Endothelial cell of umbilical vein (primary cell): ENCODE measurements around the gene STPG4. TPM values are rescaled to one million over a fixed set of nuclear protein-coding genes. Genes with fewer than 3 reads are reported as not detected.

ENCODE experiments used
- BruUV-seq: library from RNA; stranded (reverse); fragments of 400-500 nt; replicated peaks from 2 replicates; lab custom pipeline; 2021; lab: Mats Ljungman, UMichigan
- CTCF ChIA-PET: fragments of 300-600, 350-600 bp; sonication (Branson Sonifier 250); formaldehyde crosslinking; loops from one replicate; lab custom pipeline; 2021; ENCODE audit warnings: antibody characterized with exemption, inconsistent platforms; lab: Charles Lee
- POLR2A ChIA-PET: fragments of 300-600, 350-600 bp; sonication (Branson Sonifier 250); formaldehyde crosslinking; loops from one replicate; lab custom pipeline; 2021; ENCODE audit warnings: antibody characterized with exemption, inconsistent platforms; lab: Charles Lee
- DNase-seq: peaks from one replicate; pipeline ENCODE4 v3.0.0-alpha.2; 2011; ENCODE audit warnings: low read depth, low spot score
- FAIRE-seq: peaks from 2 replicates; lab custom pipeline; 2011; peaks lifted over from hg19 to GRCh38; lab: Jason Lieb, UNC
- H2AFZ ChIP-seq: 2 replicates; pipeline ENCODE4 v1.6.0; 2012; ENCODE audit warnings: low read depth, low read length, control low read depth, inconsistent platforms
- H3K27ac ChIP-seq: 2 replicates; pipeline ENCODE4 v1.5.1; 2011; ENCODE audit warnings: low read depth, mild to moderate bottlenecking, control low read depth, low read length, moderate library complexity; ENCODE audit not compliant: insufficient read depth
- H3K27me3 ChIP-seq, 2 experiments: 2 replicates each; pipeline versions ENCODE4 v1.6.0 to v1.6.1; 2011; ENCODE audit warnings: low read length in 2 of 2, mixed read lengths in 1 of 2; ENCODE audit not compliant: control insufficient read depth in 2 of 2, insufficient read depth in 2 of 2
- H3K36me3 ChIP-seq, 2 experiments: 2 replicates in 1 of 2; 3 replicates in 1 of 2; pipeline ENCODE4 v1.5.1; 2011; ENCODE audit warnings: low read length in 2 of 2, mild to moderate bottlenecking in 1 of 2, moderate library complexity in 1 of 2; ENCODE audit not compliant: control insufficient read depth in 2 of 2, insufficient read depth in 2 of 2; ENCODE audit errors: extremely low read depth in 1 of 2
- H3K4me1 ChIP-seq: 3 replicates; pipeline ENCODE4 v1.5.1; 2011; ENCODE audit warnings: mild to moderate bottlenecking, low read length; ENCODE audit not compliant: control insufficient read depth, insufficient read depth; ENCODE audit errors: extremely low read depth
- H3K4me2 ChIP-seq: 2 replicates; pipeline ENCODE4 v1.6.1; 2011; ENCODE audit warnings: low read length, control low read depth, mixed read lengths; ENCODE audit not compliant: insufficient read depth
- H3K4me3 ChIP-seq, 3 experiments: fragments of 200-600 bp in 1 of 3; sonication (generic), shearing (Covaris generic) in 1 of 3; replicated peaks in 1 of 3; 2 replicates each; pipeline ENCODE4 v1.5.1; 2011 to 2016; ENCODE audit warnings: control low read depth in 3 of 3, low read length in 3 of 3, mild to moderate bottlenecking in 2 of 3, inconsistent platforms in 1 of 3, low read depth in 1 of 3, moderate library complexity in 1 of 3; ENCODE audit not compliant: insufficient read depth in 1 of 3
- H3K79me2 ChIP-seq: 2 replicates; pipeline ENCODE4 v1.6.0; 2012; ENCODE audit warnings: low read length, inconsistent platforms; ENCODE audit not compliant: control insufficient read depth, insufficient read depth
- H3K9ac ChIP-seq: replicated peaks from 2 replicates; pipeline ENCODE3; 2011; ENCODE audit warnings: low read length, control low read depth; ENCODE audit not compliant: insufficient read depth; ENCODE audit errors: extremely low read depth
- H3K9me1 ChIP-seq: replicated peaks from 3 replicates; pipeline ENCODE4 v1.6.0; 2011; ENCODE audit warnings: mild to moderate bottlenecking, low read length; ENCODE audit not compliant: control insufficient read depth, insufficient read depth; ENCODE audit errors: extremely low read depth
- H3K9me3 ChIP-seq: replicated peaks from 2 replicates; pipeline ENCODE4 v1.5.1; 2012; ENCODE audit warnings: low read length, inconsistent platforms; ENCODE audit not compliant: control insufficient read depth, insufficient read depth
- H4K20me1 ChIP-seq: replicated peaks from 2 replicates; pipeline ENCODE3; 2011; ENCODE audit warnings: mild to moderate bottlenecking, low read length; ENCODE audit not compliant: control insufficient read depth, insufficient read depth; ENCODE audit errors: extremely low read depth
- EZH2 ChIP-seq: IDR thresholded peaks from 2 replicates; pipeline ENCODE4 v1.6.1; 2012; ENCODE audit warnings: borderline replicate concordance, low read depth, mild to moderate bottlenecking, moderate library complexity, low read length, inconsistent platforms; ENCODE audit not compliant: severe bottlenecking
- FOS ChIP-seq: IDR thresholded peaks from 2 replicates; pipeline ENCODE4 v1.6.1; 2011; ENCODE audit warnings: mild to moderate bottlenecking, low read length, moderate library complexity, borderline replicate concordance; ENCODE audit not compliant: insufficient read depth
- GATA2 ChIP-seq: IDR thresholded peaks from 2 replicates; pipeline ENCODE4 v1.7.0; 2011; ENCODE audit warnings: low read depth, mild to moderate bottlenecking, moderate library complexity, mixed read lengths, low read length; ENCODE audit not compliant: insufficient read length, insufficient read depth
- JUN ChIP-seq: IDR thresholded peaks from 2 replicates; pipeline ENCODE4 v1.6.1; 2011; ENCODE audit warnings: borderline replicate concordance, low read depth; ENCODE audit not compliant: insufficient read length, insufficient read depth
- MYC ChIP-seq: IDR thresholded peaks from one replicate; pipeline ENCODE4 v1.6.1; 2011; ENCODE audit warnings: mild to moderate bottlenecking, low read depth, low read length
- POLR2A ChIP-seq: IDR thresholded peaks from 2 replicates; pipeline ENCODE4 v1.6.1; 2012; ENCODE audit warnings: low read depth, mild to moderate bottlenecking, control low read depth, low read length
- POLR2AphosphoS5 ChIP-seq: IDR thresholded peaks from 2 replicates; pipeline ENCODE4 v1.6.1; 2012; ENCODE audit warnings: low read depth, mild to moderate bottlenecking, control low read depth, low read length, moderate library complexity; ENCODE audit not compliant: insufficient read depth
- dilution Hi-C: fragments of 300-500 bp; cut with MboI; formaldehyde crosslinking; loops from one replicate; pipeline ENCODE4 v1.15.0; 2019; ENCODE audit warnings: low sequenced_read_pairs; ENCODE audit not compliant: extremely low pct_ligation_motif_present
- intact Hi-C: fragments of 100-400 bp; cut with micrococcal nuclease; formaldehyde crosslinking; loops from one replicate; pipeline ENCODE4 v1.10.0; 2022
- polyA plus RNA-seq, 4 experiments: library from polyadenylated mRNA; depleted of rRNA in 3 of 4; stranded (reverse) in 3 of 4; unstranded in 1 of 4; fragments of >200 nt; gene quantifications; 2 replicates each; pipeline versions ENCODE4 v1.2.1 to v1.2.3, GENCODE V29; 2011 to 2012; ENCODE audit warnings: missing spikeins in 1 of 4
- total RNA-seq: library from RNA; stranded (reverse); gene quantifications from 2 replicates; pipeline ENCODE4 v1.2.3, GENCODE V29; 2021
- TF ChIP-seq, protein P1 (sequence below): IDR thresholded peaks from 2 replicates; pipeline ENCODE4 v1.6.1; 2011; ENCODE audit not compliant: insufficient read depth, insufficient read length
- TF ChIP-seq, protein P2 (sequence below), 2 donors: IDR thresholded peaks; 1 replicate in 1 of 2; 2 replicates in 1 of 2; pipeline ENCODE4 v1.5.1; 2011; ENCODE audit warnings: low read length in 2 of 2, mild to moderate bottlenecking in 2 of 2, moderate library complexity in 2 of 2, control low read depth in 1 of 2, inconsistent platforms in 1 of 2, low read depth in 1 of 2; ENCODE audit not compliant: insufficient read depth in 1 of 2; ENCODE audit errors: extremely low read depth in 1 of 2

Gene STPG4
- total and polyA plus RNA-seq, 2 donors (not counting 3 experiments of a cell fraction or from before 2014, with no cell fraction given), result 0.53 TPM; not detected in 1

DNA sequence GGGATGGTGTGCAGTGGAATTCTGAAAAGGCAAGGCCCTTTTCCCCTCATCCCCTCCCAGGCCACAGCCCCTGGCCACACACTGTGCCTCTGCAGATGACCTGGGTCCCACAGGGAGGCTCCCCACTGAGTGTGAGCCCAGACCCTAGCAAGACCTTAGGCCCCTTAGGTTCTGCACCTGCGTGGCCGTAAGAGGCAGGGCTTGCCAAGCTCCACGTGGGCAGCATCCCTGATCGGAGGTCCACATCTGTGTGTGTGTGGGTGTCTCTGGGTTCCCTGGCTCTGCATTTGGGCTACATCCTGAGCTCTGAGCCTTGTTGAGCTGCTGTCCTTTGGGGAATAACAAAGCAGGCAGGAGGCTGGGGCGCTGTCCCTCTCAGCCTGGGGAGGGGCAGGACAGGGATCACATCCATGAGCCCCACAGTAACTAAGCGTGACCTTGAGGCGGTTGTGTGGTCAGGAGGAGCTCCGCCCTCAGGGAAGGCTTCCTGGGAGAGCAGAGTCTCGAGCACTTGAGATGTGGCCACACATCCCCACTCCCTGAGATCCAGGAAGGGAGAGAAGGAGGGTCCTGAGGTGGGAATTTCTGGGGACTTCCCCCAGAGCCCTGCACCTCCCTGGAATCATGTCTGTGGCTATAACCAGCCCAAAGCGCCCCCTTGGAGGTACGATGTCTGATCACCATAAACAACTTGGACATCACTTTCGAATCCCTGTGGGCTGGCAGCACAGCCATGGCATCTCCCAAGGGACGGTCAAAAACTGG lies 84.8 kb downstream of the STPG4 start:
- no peak for TF ChIP-seq POLR2AphosphoS5
- no peak for TF ChIP-seq POLR2A
- no peak for TF ChIP-seq FOS
- TF ChIP-seq GATA2, result no peak
- no peak for TF ChIP-seq EZH2
- TF ChIP-seq, protein P1, sequence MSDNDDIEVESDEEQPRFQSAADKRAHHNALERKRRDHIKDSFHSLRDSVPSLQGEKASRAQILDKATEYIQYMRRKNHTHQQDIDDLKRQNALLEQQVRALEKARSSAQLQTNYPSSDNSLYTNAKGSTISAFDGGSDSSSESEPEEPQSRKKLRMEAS, result no peak
- TF ChIP-seq, protein P2, sequence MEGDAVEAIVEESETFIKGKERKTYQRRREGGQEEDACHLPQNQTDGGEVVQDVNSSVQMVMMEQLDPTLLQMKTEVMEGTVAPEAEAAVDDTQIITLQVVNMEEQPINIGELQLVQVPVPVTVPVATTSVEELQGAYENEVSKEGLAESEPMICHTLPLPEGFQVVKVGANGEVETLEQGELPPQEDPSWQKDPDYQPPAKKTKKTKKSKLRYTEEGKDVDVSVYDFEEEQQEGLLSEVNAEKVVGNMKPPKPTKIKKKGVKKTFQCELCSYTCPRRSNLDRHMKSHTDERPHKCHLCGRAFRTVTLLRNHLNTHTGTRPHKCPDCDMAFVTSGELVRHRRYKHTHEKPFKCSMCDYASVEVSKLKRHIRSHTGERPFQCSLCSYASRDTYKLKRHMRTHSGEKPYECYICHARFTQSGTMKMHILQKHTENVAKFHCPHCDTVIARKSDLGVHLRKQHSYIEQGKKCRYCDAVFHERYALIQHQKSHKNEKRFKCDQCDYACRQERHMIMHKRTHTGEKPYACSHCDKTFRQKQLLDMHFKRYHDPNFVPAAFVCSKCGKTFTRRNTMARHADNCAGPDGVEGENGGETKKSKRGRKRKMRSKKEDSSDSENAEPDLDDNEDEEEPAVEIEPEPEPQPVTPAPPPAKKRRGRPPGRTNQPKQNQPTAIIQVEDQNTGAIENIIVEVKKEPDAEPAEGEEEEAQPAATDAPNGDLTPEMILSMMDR (IDR thresholded peaks at IDR 0.05; ENCODE audit: extremely low read depth in 1 of 2, insufficient read depth in 1 of 2, low read depth in 1 of 2, low read length in 2 of 2), result no peak
- TF ChIP-seq JUN, result no peak
- no peak for TF ChIP-seq MYC
- dilution Hi-C loops (no loop called here), intact Hi-C loops (no loop called here)
- Histone ChIP-seq H2AFZ (no peak overlapping the region), H4K20me1 (no peaks in the 10 kb centered on the region), H3K79me2 (no peaks in the 10 kb centered on the region), H3K9me3 (no peaks in the 10 kb centered on the region), H3K4me1 (peaks cover 43% of the 10 kb centered on the region), H3K27me3 (no peaks in the 10 kb centered on the region), H3K4me2 (no peak overlapping the region), H3K27ac (peak overlapping the region; percentile 19), H3K4me3 (no peak overlapping the region), H3K36me3 (peaks cover 0 to 2% of the 10 kb centered on the region in 2 experiments), H3K9ac (no peak overlapping the region), H3K9me1 (no peaks in the 10 kb centered on the region)
- ChIA-PET POLR2A (interaction anchor here (2.2 kb wide), 1 partner anchor 27 kb away, joined by 8 read pairs; no protein-coding TSS in a partner anchor), CTCF (interaction anchor here (1.0 to 1.7 kb wide), 5 partner anchors 15 to 252 kb away, joined by 6 to 7 read pairs (median 6); no protein-coding TSS in a partner anchor)
- no peak for FAIRE-seq
- BruUV-seq, result no TSS peak
- DNase-seq, result no peak
